HCT116 (cell line): ENCODE measurements around the gene WDR27.

Experiments used
- ATF3 ChIP-seq: IDR thresholded peaks from 2 replicates; pipeline ENCODE4 v1.6.1; 2012
- CTCF ChIP-seq, 3 experiments: fragments of 200-600 bp in 1 of 3; sonication (generic) in 1 of 3; IDR thresholded peaks in 2 of 3; conservative IDR thresholded peaks in 1 of 3; 2 replicates each; pipeline ENCODE4 v1.5.1; 2012 to 2017; ENCODE audit warnings: low read depth in 2 of 3, low read length in 2 of 3, antibody characterized with exemption in 1 of 3, borderline replicate concordance in 1 of 3, control low read depth in 1 of 3, mild to moderate bottlenecking in 1 of 3, mixed read lengths in 1 of 3, mixed run types in 1 of 3, moderate library complexity in 1 of 3; ENCODE audit not compliant: insufficient read depth in 1 of 3
- POLR2A ChIP-seq: IDR thresholded peaks from 2 replicates; pipeline ENCODE4 v1.7.0; 2011; ENCODE audit warnings: borderline replicate concordance; ENCODE audit not compliant: insufficient read depth, insufficient read length; ENCODE audit errors: extremely low read depth
- RAD21 ChIP-seq: IDR thresholded peaks from 2 replicates; pipeline ENCODE4 v1.6.1; 2012; ENCODE audit warnings: low read depth, mild to moderate bottlenecking
- REST ChIP-seq: IDR thresholded peaks from 2 replicates; pipeline ENCODE4 v1.6.1; 2012; ENCODE audit warnings: low read depth

- no peak for TF ChIP-seq CTCF (IDR thresholded peaks at IDR 0.05 in 2 of 3, conservative IDR thresholded peaks at IDR 0.05 in 1 of 3; ENCODE audit: borderline replicate concordance in 1 of 3, insufficient read depth in 1 of 3, low read depth in 2 of 3, low read length in 2 of 3)
- TF ChIP-seq ATF3: no peak
- no peak for TF ChIP-seq RAD21
- TF ChIP-seq REST: no peak
- TF ChIP-seq POLR2A: no peak
Observed at GRCh38 chr6:169621311-169621710, 80.5 kb downstream of the WDR27 start.
